ENCODE data around the gene MPI. TPM values are rescaled to one million over a fixed set of nuclear protein-coding genes. Genes with fewer than 3 reads are reported as not detected.

MPI gene, protein sequence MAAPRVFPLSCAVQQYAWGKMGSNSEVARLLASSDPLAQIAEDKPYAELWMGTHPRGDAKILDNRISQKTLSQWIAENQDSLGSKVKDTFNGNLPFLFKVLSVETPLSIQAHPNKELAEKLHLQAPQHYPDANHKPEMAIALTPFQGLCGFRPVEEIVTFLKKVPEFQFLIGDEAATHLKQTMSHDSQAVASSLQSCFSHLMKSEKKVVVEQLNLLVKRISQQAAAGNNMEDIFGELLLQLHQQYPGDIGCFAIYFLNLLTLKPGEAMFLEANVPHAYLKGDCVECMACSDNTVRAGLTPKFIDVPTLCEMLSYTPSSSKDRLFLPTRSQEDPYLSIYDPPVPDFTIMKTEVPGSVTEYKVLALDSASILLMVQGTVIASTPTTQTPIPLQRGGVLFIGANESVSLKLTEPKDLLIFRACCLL
- total RNA-seq = 68.3 and 108 TPM in 2 replicates

DNA sequence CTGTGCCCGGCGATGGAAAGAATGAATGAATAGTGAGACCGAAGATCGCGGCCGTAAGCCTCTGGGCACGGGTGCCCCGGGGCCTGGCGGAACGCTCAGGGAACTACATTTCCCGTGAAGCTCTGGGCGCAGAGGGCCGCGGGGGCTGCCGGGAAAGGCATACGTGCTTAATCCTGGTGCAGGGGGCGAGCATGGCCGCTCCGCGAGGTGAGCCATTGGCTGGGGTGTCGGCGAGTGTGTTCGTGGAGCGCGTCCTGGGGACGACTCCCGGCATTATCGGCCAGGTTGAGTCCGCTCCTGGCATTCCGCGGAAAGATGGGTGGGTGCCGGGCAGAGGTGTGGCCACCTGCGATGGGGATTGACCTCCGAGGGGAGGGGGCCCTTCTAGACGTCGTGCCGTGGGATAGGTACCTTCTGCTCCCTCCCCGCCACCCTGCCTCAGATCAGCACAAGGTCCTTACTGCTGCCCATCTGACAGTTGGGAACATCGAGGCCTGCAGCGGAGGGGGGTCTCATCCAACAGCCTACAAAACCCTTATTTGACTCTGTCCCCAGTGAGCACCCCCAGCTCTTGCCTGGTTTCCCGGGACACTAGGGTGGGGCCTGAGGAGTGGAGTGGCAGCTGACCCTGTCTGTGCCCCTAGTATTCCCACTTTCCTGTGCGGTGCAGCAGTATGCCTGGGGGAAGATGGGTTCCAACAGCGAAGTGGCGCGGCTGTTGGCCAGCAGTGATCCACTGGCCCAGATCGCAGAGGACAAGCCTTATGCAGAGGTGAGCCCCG lies at the start of gene MPI:
MPI (plus strand) TSS at position 160 of the 782 bp plus-strand sequence; CDS start at position 192, 32 bp downstream.

DNA sequence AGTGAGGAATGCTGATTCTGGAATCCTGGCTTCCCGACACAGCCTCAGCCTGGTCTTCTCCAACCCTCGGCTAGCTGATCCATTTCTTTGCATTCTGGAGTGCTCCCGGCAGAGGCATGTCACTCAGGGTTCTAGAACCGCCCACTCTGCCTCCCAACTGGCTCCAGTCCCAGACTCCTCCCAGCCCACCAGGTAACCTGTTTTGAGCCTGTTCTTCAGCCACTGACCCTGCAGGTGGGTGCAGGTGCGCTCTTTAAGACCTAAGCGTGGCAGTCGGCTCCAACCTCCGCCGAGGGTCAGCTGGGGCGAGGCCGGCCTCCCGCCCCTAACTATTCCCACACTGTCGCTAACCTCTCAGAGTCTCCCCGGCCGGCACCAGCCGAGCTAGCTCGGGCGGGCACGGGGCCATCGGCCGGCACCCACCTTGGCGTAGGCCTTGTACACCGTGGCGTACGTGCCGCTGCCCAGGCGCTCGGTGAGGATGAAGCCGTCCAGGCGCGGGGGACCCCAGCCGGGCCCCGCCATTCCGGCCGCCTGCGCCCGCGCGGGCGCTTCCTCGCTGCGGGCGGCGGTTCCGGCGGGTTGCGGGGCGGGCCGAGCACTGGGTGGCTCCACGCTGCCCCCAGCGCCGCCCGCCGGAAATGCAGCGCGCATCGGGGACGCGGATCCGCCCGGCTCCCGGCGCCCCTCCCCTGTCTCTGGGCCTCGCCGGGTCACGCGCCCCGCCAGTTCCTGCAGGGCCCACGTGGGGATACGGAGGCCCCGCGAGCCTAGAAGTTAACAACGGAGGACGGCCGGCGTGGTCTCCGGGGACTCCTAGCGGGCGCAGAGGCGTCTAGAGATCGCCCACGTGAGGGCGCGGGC lies 47.0 kb upstream of the MPI start, which contains the start of gene ULK3:
ULK3 (minus strand) TSS at position 576 of the 864 bp plus-strand sequence; CDS start at position 525, 51 bp downstream.

DNA sequence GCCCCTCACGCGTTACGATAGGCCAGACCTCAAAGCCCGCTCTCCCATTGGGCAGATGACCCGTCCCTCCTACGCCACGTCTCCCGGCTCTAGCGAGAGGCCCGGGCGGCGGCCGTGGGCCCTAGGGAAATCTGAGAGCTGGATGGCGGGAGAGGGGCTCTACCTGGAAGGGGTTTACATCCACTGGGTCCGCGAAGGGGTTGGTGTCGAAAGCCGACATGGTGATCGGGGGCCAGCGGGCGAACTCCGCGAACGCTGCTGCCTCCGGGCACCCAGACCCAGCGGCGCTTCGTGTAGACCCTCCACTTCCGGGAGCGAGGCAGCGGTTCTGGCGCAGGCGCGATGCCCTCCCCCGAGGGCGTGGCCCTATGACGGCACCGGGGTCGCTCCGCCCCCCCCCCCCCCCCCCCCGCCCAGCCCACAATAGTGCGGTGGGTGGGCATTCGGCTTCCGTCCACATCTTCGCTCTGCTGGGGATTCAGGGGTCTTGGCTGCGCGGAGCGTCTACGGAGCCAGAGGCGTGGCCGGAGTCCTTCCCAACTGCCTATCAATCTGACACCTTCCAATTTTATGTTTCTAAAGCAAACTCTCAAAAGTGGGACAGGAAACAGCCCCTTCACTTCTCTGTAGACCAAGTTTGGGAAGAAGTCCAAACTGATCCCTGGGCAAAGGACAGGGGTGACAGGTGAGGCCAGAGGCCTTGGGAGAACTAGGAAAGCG lies 16.6 kb upstream of the MPI start, which contains the start of gene SCAMP2:
SCAMP2 (minus strand) TSS at position 330 of the 720 bp plus-strand sequence; CDS start at position 220, 110 bp downstream.

GRCh38 chr15:74906450-74907162 lies 16.8 kb downstream of the MPI start, which contains the start of gene FAM219B:
Gene FAM219B (minus strand): TSS chr15:74906851. CDS start chr15:74906800, 51 bp downstream.

GRCh38 chr15:74937590-74938371 lies 47.9 kb downstream of the MPI start, which contains the start of gene COX5A:
Gene COX5A (minus strand): TSS chr15:74938073. CDS start chr15:74938014, 59 bp downstream.

Other genes starting within 250 kb of the MPI start
- 8.9 and 17.8 TPM in 2 replicates for gene EDC3, start 194.0 kb upstream of the MPI start, total RNA-seq
- gene CYP1A1, start 164.5 kb upstream of the MPI start, total RNA-seq = 0.30 TPM in 1 of 2 replicates, not detected in the other
- not detected in 2 replicates for gene CYP1A2, start 141.2 kb upstream of the MPI start, total RNA-seq
- gene CSK, start 108.0 kb upstream of the MPI start, total RNA-seq = 23.5 and 63.5 TPM in 2 replicates
- gene LMAN1L, start 77.2 kb upstream of the MPI start, total RNA-seq = not detected in 2 replicates
- not detected in 2 replicates for gene CPLX3, start 63.4 kb upstream of the MPI start, total RNA-seq
- 14.0 and 23.5 TPM in 2 replicates for gene ULK3, start 46.9 kb upstream of the MPI start, total RNA-seq
- gene SCAMP2, start 16.7 kb upstream of the MPI start, total RNA-seq = 19.0 and 35.3 TPM in 2 replicates
- gene FAM219B, start 16.8 kb downstream of the MPI start, total RNA-seq = 55.5 and 60.9 TPM in 2 replicates
- 28.2 and 43.4 TPM in 2 replicates for gene COX5A, start 48.0 kb downstream of the MPI start, total RNA-seq
- gene RPP25, start 66.7 kb downstream of the MPI start, total RNA-seq = 3.5 and 3.6 TPM in 2 replicates
- 0.51 and 0.89 TPM in 2 replicates for gene SCAMP5, start 105.5 kb downstream of the MPI start, total RNA-seq
- 6.2 and 7.4 TPM in 2 replicates for gene PPCDC, start 133.5 kb downstream of the MPI start, total RNA-seq